Measurements from ENCODE around the gene MDM2.

GRCh38 chr12:68886636-68887572 is 78.9 kb downstream of the MDM2 start:
- TF ChIP-seq CTCF (IDR thresholded peaks at IDR 0.05; ENCODE audit: low read depth, low read length, poor library complexity, severe bottlenecking) (no peak), EZH2phosphoT487 (IDR thresholded peaks at IDR 0.05; ENCODE audit: borderline replicate concordance, low read length) (no peak)
